SK-N-MC (cell line): ENCODE data around the gene S100A7.

Experiments used
- EZH2 ChIP-seq: fragments of 200-600 bp; sonication (generic); IDR thresholded peaks from one replicate; pipeline ENCODE4 v1.6.1; 2017; ENCODE audit warnings: antibody characterized with exemption
- POLR2AphosphoS5 ChIP-seq: IDR thresholded peaks from 2 replicates; pipeline ENCODE4 v1.6.1; 2012; ENCODE audit warnings: mild to moderate bottlenecking, low read depth, low read length, borderline replicate concordance

DNA sequence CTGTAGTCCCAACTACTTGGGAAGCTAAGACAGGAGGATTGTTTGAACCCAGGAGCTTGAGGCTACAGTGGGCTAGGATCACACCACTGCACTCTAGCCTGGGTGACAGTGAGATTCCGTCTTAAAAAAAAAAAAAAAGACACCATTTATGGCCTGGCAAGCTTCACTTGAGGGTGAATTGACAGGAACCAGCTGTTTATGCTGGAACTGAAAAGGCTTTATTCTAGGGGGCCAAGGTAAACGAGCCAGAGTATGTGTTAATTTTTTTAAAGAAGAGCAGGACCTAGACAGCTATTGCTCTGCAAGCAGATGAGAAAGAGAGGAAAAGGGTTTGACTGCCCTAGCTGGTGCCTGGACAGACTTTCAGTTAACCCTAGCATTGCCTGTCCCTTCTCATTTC is 38.3 kb upstream of the S100A7 start:
- no peak for TF ChIP-seq EZH2
- no peak for TF ChIP-seq POLR2AphosphoS5
